GM19452 (cell line): ENCODE measurements around the gene GRAMD4.
"Not testable (repeated sequence)": the region's sequence is repeated elsewhere in the genome, so short reads cannot be mapped to it uniquely, and the experiment has no call there.

Experiments used
- ATAC-seq: cut with Tn5 transposase; IDR thresholded peaks from one replicate; pipeline ENCODE4 v1.9.1; 2021; ENCODE audit not compliant: unreplicated experiment

Gene GRAMD4

GRCh38 chr22:46634973-46635685, 14.9 kb downstream of the GRAMD4 start:
- ATAC-seq = not testable (repeated sequence)

GRCh38 chr22:46635756-46636155, 15.6 kb downstream of the GRAMD4 start:
- no peak for ATAC-seq

GRCh38 chr22:46636221-46637002, 16.2 kb downstream of the GRAMD4 start:
- no peak for ATAC-seq

DNA sequence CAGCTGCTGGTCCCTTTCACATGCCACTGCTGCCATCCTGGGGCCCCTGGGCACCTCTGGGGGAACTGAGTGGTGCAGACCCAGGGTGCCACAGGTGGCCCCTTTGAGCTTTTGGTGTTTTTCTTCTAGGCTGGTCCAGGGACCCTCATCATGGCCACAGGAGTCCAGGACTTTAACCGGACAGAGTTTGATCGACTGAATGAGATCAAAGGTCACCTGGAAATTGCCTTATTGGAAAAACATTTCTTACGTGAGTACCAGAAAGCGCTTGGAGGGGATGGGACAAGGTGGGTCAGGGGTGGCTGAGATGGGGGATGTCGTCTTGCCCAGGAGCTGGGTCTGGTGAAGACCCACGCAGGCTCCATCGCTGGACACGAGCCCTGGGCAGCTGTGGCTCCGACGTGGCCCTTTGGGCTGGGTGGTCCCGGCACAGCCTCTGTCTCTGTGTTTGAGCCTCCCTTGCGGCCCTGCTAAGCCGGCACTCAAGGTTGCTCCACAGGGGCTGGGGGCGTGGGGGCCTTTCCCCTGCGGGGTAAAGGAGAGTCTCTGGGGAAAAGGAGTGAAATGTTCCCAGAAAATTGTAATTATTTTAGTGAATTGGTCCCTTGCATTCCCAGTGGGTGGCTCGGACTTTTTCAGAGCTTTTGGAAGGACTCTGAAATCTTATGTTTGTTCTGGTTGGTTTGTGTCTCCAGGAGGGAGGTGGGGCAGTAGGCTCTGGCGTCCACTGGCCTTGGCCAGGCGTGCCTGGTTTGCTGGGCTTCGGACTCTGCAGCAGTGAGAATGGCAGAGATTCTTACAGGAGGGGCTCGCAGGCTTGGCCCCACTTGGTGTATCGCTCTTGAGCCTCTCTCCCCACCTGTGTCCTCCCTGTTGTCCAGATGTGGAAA, 17.8 kb downstream of the GRAMD4 start:
- ATAC-seq = no peak

- ATAC-seq = no peak
Measured at GRCh38 chr22:46638601-46639431, 18.6 kb downstream of the GRAMD4 start.

DNA sequence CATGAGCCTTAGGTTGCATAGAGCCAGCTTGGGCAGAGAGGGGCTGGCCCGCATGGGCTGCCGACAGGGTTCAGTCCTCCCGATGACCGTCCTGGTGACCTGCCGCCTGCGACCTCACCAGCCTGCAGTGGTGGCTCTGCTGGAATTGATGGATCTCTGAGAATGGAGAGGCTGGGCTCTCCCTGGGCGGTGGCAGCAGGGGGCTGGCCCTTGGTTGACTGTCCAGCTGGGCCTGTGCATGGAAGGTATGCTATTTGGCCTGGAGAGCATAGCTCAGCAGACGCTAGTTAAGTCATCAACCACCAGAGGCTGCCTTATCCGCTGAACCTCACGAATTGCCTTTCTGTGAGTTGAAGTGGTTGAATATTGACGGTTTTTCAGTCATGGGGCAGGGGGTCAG, 19.7 kb downstream of the GRAMD4 start:
- ATAC-seq = no peak

GRCh38 chr22:46640293-46641055, 20.3 kb downstream of the GRAMD4 start:
- ATAC-seq = no peak

- ATAC-seq = no peak
Measured at GRCh38 chr22:46641811-46642266, 21.7 kb downstream of the GRAMD4 start.

DNA sequence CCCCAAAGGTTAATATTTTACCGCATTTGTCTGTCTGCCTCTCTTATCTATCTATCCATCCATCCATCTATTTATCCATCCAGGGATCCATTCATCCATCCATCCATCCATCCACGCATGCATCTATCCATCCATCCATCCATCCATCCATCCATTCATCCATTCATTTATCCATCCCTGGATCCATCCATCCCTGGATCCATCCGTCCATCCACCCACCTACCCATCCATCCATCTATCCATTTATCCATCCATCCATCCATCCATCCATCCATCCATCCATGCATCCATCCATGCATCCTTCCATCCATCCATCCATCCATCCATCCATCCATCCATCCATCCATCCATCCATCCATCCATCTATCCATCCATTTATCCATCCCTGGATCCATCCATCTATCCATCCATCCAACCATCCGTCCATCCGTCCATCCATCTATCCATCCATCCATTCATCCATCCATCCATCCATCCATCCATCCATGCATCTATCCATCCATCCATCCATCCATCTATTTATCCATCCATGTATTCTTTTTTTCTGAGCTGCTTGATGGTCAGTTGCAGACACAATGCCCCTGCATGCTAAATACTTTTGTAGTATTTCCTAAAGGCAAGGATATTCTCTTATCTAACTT, 22.8 kb downstream of the GRAMD4 start:
- not testable (repeated sequence) for ATAC-seq

GRCh38 chr22:46646531-46647215, 26.5 kb downstream of the GRAMD4 start:
- ATAC-seq = no peak

GRCh38 chr22:46648225-46648820, 28.1 kb downstream of the GRAMD4 start:
- ATAC-seq = not testable (repeated sequence)

GRCh38 chr22:46649141-46650077, 29.2 kb downstream of the GRAMD4 start:
- no peak for ATAC-seq

DNA sequence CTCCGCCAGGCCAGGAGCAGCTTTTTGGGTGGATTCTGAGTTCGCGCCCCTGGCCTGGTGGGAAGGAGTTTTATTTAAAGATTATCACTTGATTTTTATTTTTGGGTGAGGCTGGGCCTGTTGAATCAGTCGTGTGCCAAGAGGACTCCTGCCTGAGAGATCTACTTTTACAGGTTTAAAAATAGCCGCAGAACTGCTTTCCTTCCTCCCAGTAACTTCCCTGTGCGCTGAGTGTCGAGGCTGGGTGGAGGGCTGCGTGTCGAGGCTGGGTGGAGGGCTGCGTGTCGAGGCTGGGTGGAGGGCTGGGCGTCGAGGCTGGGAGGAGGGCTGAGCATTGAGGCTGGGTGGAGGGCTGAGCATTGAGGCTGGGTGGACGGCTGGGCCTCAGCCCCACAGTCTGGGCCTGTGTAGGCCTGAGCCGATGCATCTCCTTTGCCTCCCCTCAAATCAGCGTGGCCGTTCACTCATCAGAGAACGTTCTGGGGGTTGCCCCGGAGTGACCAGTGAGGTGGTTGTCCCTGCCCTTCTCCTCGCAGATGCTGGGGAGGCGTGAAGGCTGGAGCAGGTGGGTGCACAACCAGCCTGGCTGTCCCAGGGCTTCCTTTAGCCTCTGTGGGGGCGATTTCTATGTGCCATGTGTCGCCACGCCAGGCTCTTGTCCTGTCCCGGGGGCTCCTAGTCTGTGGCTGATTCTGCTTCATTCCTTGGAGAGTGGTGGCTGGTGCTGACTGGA, 30.1 kb downstream of the GRAMD4 start:
- no peak for ATAC-seq

GRCh38 chr22:46651316-46651715, 31.1 kb downstream of the GRAMD4 start:
- ATAC-seq = no peak

- no peak for ATAC-seq
Measured at GRCh38 chr22:46652081-46652846, 32.1 kb downstream of the GRAMD4 start.

GRCh38 chr22:46652847-46653331, 32.7 kb downstream of the GRAMD4 start:
- ATAC-seq = no peak
